ENCODE data around the gene ATG101. TPM values are rescaled to one million over a fixed set of nuclear protein-coding genes. Genes with fewer than 3 reads are reported as not detected.

The ATG101 gene
- total RNA-seq, 4 donors from 2014 or later: 23.3 to 49.4 (median 37.3) TPM

DNA sequence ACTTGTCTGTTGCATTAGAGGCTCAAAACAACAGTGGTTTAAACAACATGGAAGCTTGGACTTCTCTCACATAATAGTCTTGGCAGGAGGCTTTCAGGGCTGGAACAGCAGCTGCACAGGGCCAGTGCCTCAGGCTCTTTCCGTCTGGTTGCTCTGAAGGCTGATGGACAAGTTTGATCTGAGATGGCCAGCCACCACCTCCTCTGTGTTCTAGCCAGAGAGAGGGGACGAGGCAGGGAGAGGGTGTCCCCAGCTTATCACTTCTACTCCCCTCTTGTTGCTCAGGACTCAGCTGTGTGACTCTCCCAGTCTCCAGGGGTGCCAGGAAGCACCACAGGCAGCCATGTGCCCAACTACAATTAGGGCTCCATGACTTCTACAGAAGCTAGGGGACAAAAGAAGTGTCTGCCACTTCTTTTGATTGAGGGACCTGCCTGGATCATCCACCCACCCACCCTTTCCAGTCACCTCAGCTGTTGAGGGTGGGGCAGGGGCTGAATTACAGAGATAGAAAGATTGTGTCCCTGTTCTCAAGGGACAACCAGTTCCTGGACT is 56.3 kb downstream of the ATG101 start:
- Histone ChIP-seq H3K27me3 (no peaks in the 10 kb centered on the region), H3K36me3 (no peaks in the 10 kb centered on the region), H3K27ac (peak overlapping the region; percentile 74 to 82 (median 78)), H3K9me3 (no peaks in the 10 kb centered on the region), H3K4me3 (no peak overlapping the region), H3K4me1 (peaks cover 0 to 32% of the 10 kb centered on the region in 2 donors)
- no peak for ATAC-seq
- TF ChIP-seq, protein P1, sequence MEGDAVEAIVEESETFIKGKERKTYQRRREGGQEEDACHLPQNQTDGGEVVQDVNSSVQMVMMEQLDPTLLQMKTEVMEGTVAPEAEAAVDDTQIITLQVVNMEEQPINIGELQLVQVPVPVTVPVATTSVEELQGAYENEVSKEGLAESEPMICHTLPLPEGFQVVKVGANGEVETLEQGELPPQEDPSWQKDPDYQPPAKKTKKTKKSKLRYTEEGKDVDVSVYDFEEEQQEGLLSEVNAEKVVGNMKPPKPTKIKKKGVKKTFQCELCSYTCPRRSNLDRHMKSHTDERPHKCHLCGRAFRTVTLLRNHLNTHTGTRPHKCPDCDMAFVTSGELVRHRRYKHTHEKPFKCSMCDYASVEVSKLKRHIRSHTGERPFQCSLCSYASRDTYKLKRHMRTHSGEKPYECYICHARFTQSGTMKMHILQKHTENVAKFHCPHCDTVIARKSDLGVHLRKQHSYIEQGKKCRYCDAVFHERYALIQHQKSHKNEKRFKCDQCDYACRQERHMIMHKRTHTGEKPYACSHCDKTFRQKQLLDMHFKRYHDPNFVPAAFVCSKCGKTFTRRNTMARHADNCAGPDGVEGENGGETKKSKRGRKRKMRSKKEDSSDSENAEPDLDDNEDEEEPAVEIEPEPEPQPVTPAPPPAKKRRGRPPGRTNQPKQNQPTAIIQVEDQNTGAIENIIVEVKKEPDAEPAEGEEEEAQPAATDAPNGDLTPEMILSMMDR (IDR thresholded peaks at IDR 0.05 in 4 of 5, conservative IDR thresholded peaks at IDR 0.05 in 1 of 5): no peak
- peak in 1 of 2 donors; percentile 15 for TF ChIP-seq POLR2A (IDR thresholded peaks at IDR 0.05)
- no peak for DNase-seq
- intact Hi-C loops (cut with DNase I; ENCODE audit: low total_unique reads): no loop called here
- in situ Hi-C loops (cut with MboI; ENCODE audit: low sequenced_read_pairs in 4 of 4): no loop called here

Other genes with a start within 250 kb of the ATG101 start
- under 1 TPM in 2 of 4 donors, not detected in 2; 0.07 to 0.25 TPM for gene FIGNL2, start 221.3 kb upstream of the ATG101 start, total RNA-seq
- gene ANKRD33, start 181.9 kb upstream of the ATG101 start, total RNA-seq: not detected
- 10 to 100 TPM; 37.1 to 53.5 (median 43.3) TPM for gene ACVRL1, start 162.5 kb upstream of the ATG101 start, total RNA-seq
- gene ACVR1B, start 118.3 kb upstream of the ATG101 start, total RNA-seq: 10 to 100 TPM in 3 of 4 donors, 1 to 10 TPM in 1; 8.7 to 15.9 (median 10.1) TPM
- gene TAMALIN, start 63.0 kb upstream of the ATG101 start, total RNA-seq: 10 to 100 TPM in 2 of 4 donors, 1 to 10 TPM in 2; 9.3 to 14.9 (median 11.8) TPM
- 100 to 1,000 TPM in 2 of 4 donors, 10 to 100 TPM in 2; 36.3 to 248 (median 90.1) TPM for gene NR4A1, start 18.5 kb upstream of the ATG101 start, total RNA-seq
- gene SMIM41, start 9.7 kb downstream of the ATG101 start, total RNA-seq: not detected
- under 1 TPM in 2 of 4 donors, not detected in 2; 0.13 to 0.26 TPM for gene KRT80, start 122.0 kb downstream of the ATG101 start, total RNA-seq
- 1 to 10 TPM in 3 of 4 donors, under 1 TPM in 1; 0.39 to 4.4 (median 1.2) TPM for gene KRT7, start 163.3 kb downstream of the ATG101 start, total RNA-seq
- gene KRT86, start 204.7 kb downstream of the ATG101 start, total RNA-seq: under 1 TPM in 1 of 4 donors, not detected in 3; 0.24 TPM
- gene KRT81, start 221.6 kb downstream of the ATG101 start, total RNA-seq: not detected